ENCODE measurements around the gene PI4KB. TPM values are rescaled to one million over a fixed set of nuclear protein-coding genes. Genes with fewer than 3 reads are reported as not detected.
A peak's percentile ranks its signal among the peaks of the same experiment; 100 is the strongest.

PI4KB gene
- total and polyA plus RNA-seq, 2 of the 13 experiments (the other 11 are each of a cell fraction or from before 2014, with no cell fraction given), result 19.5 to 29.3 TPM

GRCh38 chr1:151282883-151283725 is 44.1 kb downstream of the PI4KB start (continued):
- TF ChIP-seq, protein P1, sequence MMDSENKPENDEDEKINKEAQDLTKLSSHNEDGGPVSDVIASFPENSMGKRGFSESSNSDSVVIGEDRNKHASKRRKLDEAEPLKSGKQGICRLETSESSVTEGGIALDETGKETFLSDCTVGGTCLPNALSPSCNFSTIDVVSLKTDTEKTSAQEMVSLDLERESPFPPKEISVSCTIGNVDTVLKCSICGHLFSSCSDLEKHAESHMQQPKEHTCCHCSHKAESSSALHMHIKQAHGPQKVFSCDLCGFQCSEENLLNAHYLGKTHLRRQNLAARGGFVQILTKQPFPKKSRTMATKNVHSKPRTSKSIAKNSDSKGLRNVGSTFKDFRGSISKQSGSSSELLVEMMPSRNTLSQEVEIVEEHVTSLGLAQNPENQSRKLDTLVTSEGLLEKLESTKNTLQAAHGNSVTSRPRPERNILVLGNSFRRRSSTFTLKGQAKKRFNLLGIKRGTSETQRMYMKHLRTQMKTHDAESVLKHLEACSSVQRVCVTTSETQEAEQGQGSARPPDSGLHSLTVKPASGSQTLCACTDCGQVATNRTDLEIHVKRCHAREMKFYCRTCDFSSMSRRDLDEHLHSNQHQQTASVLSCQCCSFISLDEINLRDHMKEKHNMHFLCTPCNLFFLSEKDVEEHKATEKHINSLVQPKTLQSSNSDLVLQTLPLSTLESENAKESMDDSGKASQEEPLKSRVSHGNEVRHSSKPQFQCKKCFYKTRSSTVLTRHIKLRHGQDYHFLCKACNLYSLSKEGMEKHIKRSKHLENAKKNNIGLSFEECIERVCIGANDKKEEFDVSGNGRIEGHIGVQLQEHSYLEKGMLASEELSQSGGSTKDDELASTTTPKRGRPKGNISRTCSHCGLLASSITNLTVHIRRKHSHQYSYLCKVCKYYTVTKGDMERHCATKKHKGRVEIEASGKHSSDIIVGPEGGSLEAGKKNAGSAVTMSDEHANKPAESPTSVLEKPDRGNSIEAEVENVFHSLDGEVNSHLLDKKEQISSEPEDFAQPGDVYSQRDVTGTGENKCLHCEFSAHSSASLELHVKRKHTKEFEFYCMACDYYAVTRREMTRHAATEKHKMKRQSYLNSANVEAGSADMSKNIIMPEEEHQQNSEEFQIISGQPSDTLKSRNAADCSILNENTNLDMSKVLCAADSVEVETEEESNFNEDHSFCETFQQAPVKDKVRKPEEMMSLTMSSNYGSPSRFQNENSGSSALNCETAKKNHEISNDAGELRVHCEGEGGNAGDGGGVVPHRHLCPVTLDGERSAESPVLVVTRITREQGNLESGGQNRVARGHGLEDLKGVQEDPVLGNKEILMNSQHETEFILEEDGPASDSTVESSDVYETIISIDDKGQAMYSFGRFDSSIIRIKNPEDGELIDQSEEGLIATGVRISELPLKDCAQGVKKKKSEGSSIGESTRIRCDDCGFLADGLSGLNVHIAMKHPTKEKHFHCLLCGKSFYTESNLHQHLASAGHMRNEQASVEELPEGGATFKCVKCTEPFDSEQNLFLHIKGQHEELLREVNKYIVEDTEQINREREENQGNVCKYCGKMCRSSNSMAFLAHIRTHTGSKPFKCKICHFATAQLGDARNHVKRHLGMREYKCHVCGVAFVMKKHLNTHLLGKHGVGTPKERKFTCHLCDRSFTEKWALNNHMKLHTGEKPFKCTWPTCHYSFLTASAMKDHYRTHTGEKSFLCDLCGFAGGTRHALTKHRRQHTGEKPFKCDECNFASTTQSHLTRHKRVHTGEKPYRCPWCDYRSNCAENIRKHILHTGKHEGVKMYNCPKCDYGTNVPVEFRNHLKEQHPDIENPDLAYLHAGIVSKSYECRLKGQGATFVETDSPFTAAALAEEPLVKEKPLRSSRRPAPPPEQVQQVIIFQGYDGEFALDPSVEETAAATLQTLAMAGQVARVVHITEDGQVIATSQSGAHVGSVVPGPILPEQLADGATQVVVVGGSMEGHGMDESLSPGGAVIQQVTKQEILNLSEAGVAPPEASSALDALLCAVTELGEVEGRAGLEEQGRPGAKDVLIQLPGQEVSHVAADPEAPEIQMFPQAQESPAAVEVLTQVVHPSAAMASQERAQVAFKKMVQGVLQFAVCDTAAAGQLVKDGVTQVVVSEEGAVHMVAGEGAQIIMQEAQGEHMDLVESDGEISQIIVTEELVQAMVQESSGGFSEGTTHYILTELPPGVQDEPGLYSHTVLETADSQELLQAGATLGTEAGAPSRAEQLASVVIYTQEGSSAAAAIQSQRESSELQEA (CRISPR knock-in tag; IDR thresholded peaks at IDR 0.05; ENCODE audit: not compliant biosample characterization), result no peak
- TF ChIP-seq, protein P2, sequence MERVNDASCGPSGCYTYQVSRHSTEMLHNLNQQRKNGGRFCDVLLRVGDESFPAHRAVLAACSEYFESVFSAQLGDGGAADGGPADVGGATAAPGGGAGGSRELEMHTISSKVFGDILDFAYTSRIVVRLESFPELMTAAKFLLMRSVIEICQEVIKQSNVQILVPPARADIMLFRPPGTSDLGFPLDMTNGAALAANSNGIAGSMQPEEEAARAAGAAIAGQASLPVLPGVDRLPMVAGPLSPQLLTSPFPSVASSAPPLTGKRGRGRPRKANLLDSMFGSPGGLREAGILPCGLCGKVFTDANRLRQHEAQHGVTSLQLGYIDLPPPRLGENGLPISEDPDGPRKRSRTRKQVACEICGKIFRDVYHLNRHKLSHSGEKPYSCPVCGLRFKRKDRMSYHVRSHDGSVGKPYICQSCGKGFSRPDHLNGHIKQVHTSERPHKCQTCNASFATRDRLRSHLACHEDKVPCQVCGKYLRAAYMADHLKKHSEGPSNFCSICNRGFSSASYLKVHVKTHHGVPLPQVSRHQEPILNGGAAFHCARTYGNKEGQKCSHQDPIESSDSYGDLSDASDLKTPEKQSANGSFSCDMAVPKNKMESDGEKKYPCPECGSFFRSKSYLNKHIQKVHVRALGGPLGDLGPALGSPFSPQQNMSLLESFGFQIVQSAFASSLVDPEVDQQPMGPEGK (CRISPR knock-in tag; IDR thresholded peaks at IDR 0.05), result peak; percentile 64; the same call in 1 of the 2 replicates
- TF ChIP-seq BCLAF1 (IDR thresholded peaks at IDR 0.05), result no peak
- TF ChIP-seq ZNF788 (CRISPR knock-in tag; IDR thresholded peaks at IDR 0.05; ENCODE audit: borderline replicate concordance), result peak; percentile 76; the same call in 1 of the 2 replicates
- TF ChIP-seq MIER3 (CRISPR knock-in tag; IDR thresholded peaks at IDR 0.05; ENCODE audit: borderline replicate concordance), result no peak
- TF ChIP-seq EED (CRISPR knock-in tag; IDR thresholded peaks at IDR 0.05), result peak; percentile 72
- TF ChIP-seq, protein P3, sequence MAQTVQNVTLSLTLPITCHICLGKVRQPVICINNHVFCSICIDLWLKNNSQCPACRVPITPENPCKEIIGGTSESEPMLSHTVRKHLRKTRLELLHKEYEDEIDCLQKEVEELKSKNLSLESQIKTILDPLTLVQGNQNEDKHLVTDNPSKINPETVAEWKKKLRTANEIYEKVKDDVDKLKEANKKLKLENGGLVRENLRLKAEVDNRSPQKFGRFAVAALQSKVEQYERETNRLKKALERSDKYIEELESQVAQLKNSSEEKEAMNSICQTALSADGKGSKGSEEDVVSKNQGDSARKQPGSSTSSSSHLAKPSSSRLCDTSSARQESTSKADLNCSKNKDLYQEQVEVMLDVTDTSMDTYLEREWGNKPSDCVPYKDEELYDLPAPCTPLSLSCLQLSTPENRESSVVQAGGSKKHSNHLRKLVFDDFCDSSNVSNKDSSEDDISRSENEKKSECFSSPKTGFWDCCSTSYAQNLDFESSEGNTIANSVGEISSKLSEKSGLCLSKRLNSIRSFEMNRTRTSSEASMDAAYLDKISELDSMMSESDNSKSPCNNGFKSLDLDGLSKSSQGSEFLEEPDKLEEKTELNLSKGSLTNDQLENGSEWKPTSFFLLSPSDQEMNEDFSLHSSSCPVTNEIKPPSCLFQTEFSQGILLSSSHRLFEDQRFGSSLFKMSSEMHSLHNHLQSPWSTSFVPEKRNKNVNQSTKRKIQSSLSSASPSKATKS (CRISPR knock-in tag; IDR thresholded peaks at IDR 0.05), result no peak

Measured in HepG2 (cell line).